HCT116 (cell line): ENCODE results near the gene UVSSA. TPM values are rescaled to one million over a fixed set of nuclear protein-coding genes. Genes with fewer than 3 reads are reported as not detected.

Source experiments
- ATAC-seq: fragments of 200-7000 bp; cut with Tn5 transposase; 2 replicates; pipeline ENCODE4 v1.9.1; 2020; ENCODE audit warnings: mild to moderate bottlenecking, moderate library complexity
- BruUV-seq: library from RNA; stranded (reverse); fragments of 400-500 nt; replicated peaks from 2 replicates; lab custom pipeline; 2021; lab: Mats Ljungman, UMichigan
- CTCF ChIA-PET: fragments of 300-600 bp; sonication (Branson Sonifier 250); formaldehyde crosslinking; loops from one replicate; lab custom pipeline; 2021; ENCODE audit warnings: antibody characterized with exemption; lab: Charles Lee
- POLR2A ChIA-PET: fragments of 300-600, 350-600 bp; sonication (Branson Sonifier 250); formaldehyde crosslinking; loops from one replicate; lab custom pipeline; 2021; ENCODE audit warnings: antibody characterized with exemption; lab: Charles Lee
- RAD21 ChIA-PET, 2 experiments: fragments of 300-600 bp; sonication (Branson Sonifier 250); formaldehyde crosslinking; loops; one replicate each; lab custom pipeline; 2023; ENCODE audit warnings: low total read pairs in 2 of 2; ENCODE audit not compliant: uncharacterized antibody in 2 of 2, unreplicated experiment in 2 of 2, low non-redundant PET in 1 of 2; lab: Charles Lee
- DNase-seq: peaks from one replicate; pipeline ENCODE4 v3.0.0-alpha.2; 2010; ENCODE audit warnings: low read depth, low spot score
- H2AFZ ChIP-seq: fragments of 200-600 bp; shearing (Covaris generic), sonication (generic); 2 replicates; pipeline ENCODE4 v1.6.1; 2017; ENCODE audit warnings: low read depth, mixed run types, mixed read lengths, antibody characterized with exemption, low read length; ENCODE audit not compliant: poor library complexity, severe bottlenecking
- H3K27ac ChIP-seq: 2 replicates; pipeline ENCODE4 v1.5.1; 2012; ENCODE audit warnings: low read depth, low read length
- H3K27me3 ChIP-seq: fragments of 200-600 bp; sonication (generic); 2 replicates; pipeline ENCODE4 v1.6.1; 2016; ENCODE audit warnings: mixed run types, low read length, mixed read lengths; ENCODE audit not compliant: insufficient read depth
- H3K36me3 ChIP-seq, 2 experiments: fragments of 200-500 bp in 1 of 2; fragments of 200-600 bp in 1 of 2; sonication (Bioruptor generic) in 1 of 2; sonication (generic) in 1 of 2; 2 replicates each; pipeline versions ENCODE4 v1.5.1 to v1.6.1; 2014 to 2016; ENCODE audit warnings: low read length in 2 of 2, inconsistent platforms in 1 of 2, mixed read lengths in 1 of 2, mixed run types in 1 of 2; ENCODE audit not compliant: insufficient read depth in 2 of 2, control insufficient read depth in 1 of 2
- H3K4me1 ChIP-seq, 2 experiments: fragments of 200-600 bp in 1 of 2; sonication (generic) in 1 of 2; 2 replicates each; pipeline versions ENCODE4 v1.5.1 to v1.6.1; 2012 to 2017; ENCODE audit warnings: low read length in 2 of 2, inconsistent platforms in 1 of 2, mild to moderate bottlenecking in 1 of 2, mixed read lengths in 1 of 2, mixed run types in 1 of 2, moderate library complexity in 1 of 2; ENCODE audit not compliant: insufficient read depth in 2 of 2, control insufficient read depth in 1 of 2
- H3K4me2 ChIP-seq: fragments of 200-600 bp; sonication (generic); 2 replicates; pipeline ENCODE4 v1.6.1; 2017; ENCODE audit warnings: mixed run types, low read length, mixed read lengths
- H3K4me3 ChIP-seq, 2 experiments: fragments of 200-600 bp in 1 of 2; sonication (generic) in 1 of 2; replicated peaks in 1 of 2; 2 replicates each; pipeline ENCODE4 v1.5.1; 2011 to 2016; ENCODE audit warnings: low read length in 2 of 2, control low read depth in 1 of 2, low read depth in 1 of 2, mild to moderate bottlenecking in 1 of 2, mixed read lengths in 1 of 2, mixed run types in 1 of 2
- H3K79me2 ChIP-seq: fragments of 200-600 bp; sonication (generic); 2 replicates; pipeline ENCODE4 v1.6.1; 2017; ENCODE audit warnings: mild to moderate bottlenecking, mixed run types, low read length, moderate library complexity, mixed read lengths; ENCODE audit not compliant: insufficient read depth
- H3K9ac ChIP-seq: fragments of 200-600 bp; sonication (generic); 2 replicates; pipeline ENCODE4 v1.6.1; 2016; ENCODE audit warnings: low read length, mixed read lengths
- H3K9me2 ChIP-seq: fragments of 200-600 bp; sonication (generic), shearing (Covaris generic); 2 replicates; pipeline ENCODE4 v1.6.1; 2017; ENCODE audit warnings: mixed run types, mild to moderate bottlenecking, moderate library complexity; ENCODE audit not compliant: insufficient read depth
- H3K9me3 ChIP-seq, 2 experiments: fragments of 200-500 bp in 1 of 2; fragments of 200-600 bp in 1 of 2; sonication (Bioruptor generic) in 1 of 2; sonication (generic) in 1 of 2; 2 replicates each; pipeline ENCODE4 v1.6.1; 2014 to 2017; ENCODE audit warnings: low read length in 2 of 2, mixed read lengths in 2 of 2, inconsistent platforms in 1 of 2, low read depth in 1 of 2, mild to moderate bottlenecking in 1 of 2, mixed run types in 1 of 2, moderate library complexity in 1 of 2; ENCODE audit not compliant: control insufficient read depth in 1 of 2, insufficient read depth in 1 of 2
- H4K20me1 ChIP-seq: fragments of 200-600 bp; sonication (generic), shearing (Covaris generic); 2 replicates; pipeline ENCODE4 v1.6.1; 2017; ENCODE audit warnings: mixed run types, mild to moderate bottlenecking, moderate library complexity; ENCODE audit not compliant: insufficient read depth
- CTCF ChIP-seq, 3 experiments: fragments of 200-600 bp in 1 of 3; sonication (generic) in 1 of 3; IDR thresholded peaks in 2 of 3; conservative IDR thresholded peaks in 1 of 3; 2 replicates each; pipeline ENCODE4 v1.5.1; 2012 to 2017; ENCODE audit warnings: low read depth in 2 of 3, low read length in 2 of 3, antibody characterized with exemption in 1 of 3, borderline replicate concordance in 1 of 3, control low read depth in 1 of 3, mild to moderate bottlenecking in 1 of 3, mixed read lengths in 1 of 3, mixed run types in 1 of 3, moderate library complexity in 1 of 3; ENCODE audit not compliant: insufficient read depth in 1 of 3
- EZH2phosphoT487 ChIP-seq: fragments of 200-600 bp; IDR thresholded peaks from 2 replicates; pipeline ENCODE4 v1.6.1; 2018; ENCODE audit warnings: antibody characterized with exemption, borderline replicate concordance
- JUND ChIP-seq: IDR thresholded peaks from 2 replicates; pipeline ENCODE4 v1.6.1; 2012
- POLR2AphosphoS5 ChIP-seq: IDR thresholded peaks from 2 replicates; pipeline ENCODE4 v1.6.1; 2011; ENCODE audit warnings: mild to moderate bottlenecking, low read depth, low read length, moderate library complexity
- RAD21 ChIP-seq: IDR thresholded peaks from 2 replicates; pipeline ENCODE4 v1.6.1; 2012; ENCODE audit warnings: low read depth, mild to moderate bottlenecking
- REST ChIP-seq: IDR thresholded peaks from 2 replicates; pipeline ENCODE4 v1.6.1; 2012; ENCODE audit warnings: low read depth
- SP1 ChIP-seq: IDR thresholded peaks from 2 replicates; pipeline ENCODE4 v1.6.1; 2012; ENCODE audit warnings: low read depth
- SRF ChIP-seq: IDR thresholded peaks from 2 replicates; pipeline ENCODE4 v1.6.1; 2012; ENCODE audit warnings: low read depth
- TCF7L2 ChIP-seq: IDR thresholded peaks from 2 replicates; pipeline ENCODE4 v1.7.0; 2011; ENCODE audit warnings: borderline replicate concordance, inconsistent platforms; ENCODE audit not compliant: insufficient read depth, insufficient read length; ENCODE audit errors: extremely low read depth
- YY1 ChIP-seq: IDR thresholded peaks from 2 replicates; pipeline ENCODE4 v1.6.1; 2011; ENCODE audit warnings: low read length, low read depth, moderate library complexity, mild to moderate bottlenecking; ENCODE audit not compliant: insufficient replicate concordance; ENCODE audit errors: extremely low read depth
- ZBTB33 ChIP-seq: IDR thresholded peaks from 2 replicates; pipeline ENCODE4 v1.6.1; 2011; ENCODE audit warnings: mild to moderate bottlenecking, low read length, moderate library complexity; ENCODE audit not compliant: insufficient replicate concordance; ENCODE audit errors: extremely low read depth
- ZFX ChIP-seq: fragments of 450-650 bp; IDR thresholded peaks from 2 replicates; pipeline ENCODE4 v1.6.1; 2017
- ZNF274 ChIP-seq: fragments of 200-500 bp; sonication (Bioruptor generic); IDR thresholded peaks from 2 replicates; pipeline ENCODE4 v1.6.1; 2014; ENCODE audit warnings: mild to moderate bottlenecking, low read depth, low read length, inconsistent platforms
- intact Hi-C: fragments of 100-400 bp; cut with micrococcal nuclease; formaldehyde crosslinking; loops from 2 replicates; pipeline ENCODE4 v1.10.0; 2022
- total RNA-seq: library from RNA; stranded (reverse); gene quantifications from one replicate; pipeline ENCODE4 v1.2.1, GENCODE V29; 2021; ENCODE audit not compliant: unreplicated experiment

UVSSA gene
- total RNA-seq, 1 experiment from 2014 or later, result 30.5 TPM

GRCh38 chr4:1340861-1341260, 6.1 kb upstream of the UVSSA start:
- Histone ChIP-seq H3K79me2 (peaks cover 10% of the 10 kb centered on the region; the same call in 1 of the 2 replicates), H3K9me3 (no peaks in the 10 kb centered on the region), H3K4me3 (no peak overlapping the region), H3K9ac (no peak overlapping the region), H4K20me1 (no peaks in the 10 kb centered on the region), H3K27me3 (no peaks in the 10 kb centered on the region), H3K9me2 (no peaks in the 10 kb centered on the region), H3K4me2 (no peak overlapping the region), H3K4me1 (peaks cover 9 to 45% of the 10 kb centered on the region in 2 experiments; a peak in 3 of 4 replicates), H2AFZ (no peak overlapping the region), H3K36me3 (peaks cover 9 to 42% of the 10 kb centered on the region in 2 experiments), H3K27ac (no peak overlapping the region)
- no TSS peak for BruUV-seq
- ChIA-PET RAD21 (no interaction called here), POLR2A (no interaction called here), CTCF (no interaction called here)
- TF ChIP-seq EZH2phosphoT487 (no peak), SP1 (no peak), ZFX (no peak), TCF7L2 (no peak), JUND (no peak), ZBTB33 (no peak)
- ATAC-seq (no peak), DNase-seq (no peak)
- intact Hi-C loops, result no loop called here

DNA sequence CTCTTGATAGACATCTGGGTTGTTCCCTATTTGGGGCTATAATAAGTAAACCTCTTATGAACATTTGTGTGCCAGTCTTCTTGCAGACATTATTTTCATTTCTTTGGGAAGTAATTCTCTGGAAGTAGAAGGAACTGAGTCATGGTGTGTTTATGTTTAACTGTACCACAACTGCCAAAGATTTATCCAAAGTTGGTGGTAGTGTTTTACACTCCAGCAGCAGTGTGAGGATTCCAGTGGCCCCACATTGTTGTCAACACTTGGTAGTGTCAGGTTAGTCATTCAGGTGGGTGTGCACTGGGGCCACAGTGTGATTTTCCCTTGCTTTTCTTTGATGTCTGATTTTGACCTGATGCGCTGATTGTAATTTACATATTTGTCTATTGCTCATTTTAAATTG, 5.0 kb upstream of the UVSSA start:
- intact Hi-C loops, result no loop called here
- Histone ChIP-seq H3K27ac (no peak overlapping the region), H3K4me1 (peaks cover 4 to 35% of the 10 kb centered on the region in 2 experiments; a peak in 3 of 4 replicates), H3K9me2 (no peaks in the 10 kb centered on the region), H3K79me2 (peaks cover 14% of the 10 kb centered on the region; the same call in 1 of the 2 replicates), H3K9ac (no peak overlapping the region), H2AFZ (no peak overlapping the region), H3K27me3 (no peaks in the 10 kb centered on the region), H4K20me1 (no peaks in the 10 kb centered on the region), H3K9me3 (no peaks in the 10 kb centered on the region), H3K4me2 (no peak overlapping the region), H3K4me3 (no peak overlapping the region), H3K36me3 (peaks cover 9 to 36% of the 10 kb centered on the region in 2 experiments)
- ChIA-PET POLR2A (no interaction called here), RAD21 (no interaction called here), CTCF (no interaction called here)
- no peak for DNase-seq
- no TSS peak for BruUV-seq
- ATAC-seq, result no peak
- TF ChIP-seq REST (no peak), POLR2AphosphoS5 (no peak; the same call in 1 of the 2 replicates), RAD21 (no peak), YY1 (no peak), ZFX (no peak), ZNF274 (no peak), SRF (no peak), CTCF (IDR thresholded peaks at IDR 0.05 in 2 of 3, conservative IDR thresholded peaks at IDR 0.05 in 1 of 3; ENCODE audit: borderline replicate concordance in 1 of 3, insufficient read depth in 1 of 3, low read depth in 2 of 3, low read length in 2 of 3) (no peak)
